ENCODE results near the gene MIEF1.

The MIEF1 gene

DNA sequence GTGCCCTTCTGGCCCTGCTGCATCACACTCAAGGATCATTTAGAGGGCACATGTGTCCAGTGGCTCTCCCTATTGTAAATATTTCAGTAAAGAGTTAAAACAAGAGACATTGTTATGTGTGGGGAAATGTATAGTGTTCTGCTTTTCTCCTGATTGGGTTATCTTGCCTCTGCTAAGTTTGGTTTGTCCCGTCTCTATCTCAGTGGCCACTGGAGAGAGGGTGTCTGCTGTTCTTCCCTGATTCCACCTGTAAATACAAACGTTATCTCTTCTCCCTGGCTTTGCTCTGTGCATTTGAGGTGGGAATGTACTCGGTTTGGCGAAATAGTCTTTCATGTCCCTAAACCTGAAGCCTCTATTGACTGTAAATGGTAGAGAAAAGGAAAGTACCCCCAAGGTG is 6.3 kb downstream of the MIEF1 start:
- H3K27ac ChIP-seq (replicated peaks; ENCODE audit: low read length): no peak overlapping the region
- H2BK12ac ChIP-seq (ENCODE audit: low read length): no peak overlapping the region
- H3K79me1 ChIP-seq (ENCODE audit: low read depth, low read length): peaks cover 5% of the 10 kb centered on the region
- H2BK120ac ChIP-seq (ENCODE audit: low read depth, low read length): no peak overlapping the region
- peaks cover 50 to 95% of the 10 kb centered on the region in 2 donors for H3K36me3 ChIP-seq (replicated peaks in 1 of 2; ENCODE audit: control insufficient read depth in 2 of 2, insufficient read depth in 2 of 2, low read length in 2 of 2)
- WGBS, 2 donors (ENCODE audit: extremely low coverage in 2 of 2, insufficient read length in 2 of 2, insufficient replicate concordance in 1 of 2): no CpG with 5 or more reads among the region's 4 CpGs
- H3K23ac ChIP-seq (ENCODE audit: low read depth, low read length, poor library complexity): no peak overlapping the region
- no peak overlapping the region for H2AFZ ChIP-seq (ENCODE audit: low read length)
- H3K27me3 ChIP-seq (ENCODE audit: control insufficient read depth in 3 of 3, insufficient read depth in 3 of 3, low read depth in 1 of 3, low read length in 3 of 3): no peaks in the 10 kb centered on the region
- no peak overlapping the region for H3K4ac ChIP-seq (ENCODE audit: low read length)
- H3K4me2 ChIP-seq (ENCODE audit: insufficient read depth, low read length, poor library complexity, severe bottlenecking): no peak overlapping the region
- H3K4me1 ChIP-seq (ENCODE audit: control insufficient read depth in 2 of 2, insufficient read depth in 1 of 2, low read depth in 1 of 2, low read length in 2 of 2): no peaks in the 10 kb centered on the region
- no peak overlapping the region for H4K91ac ChIP-seq (ENCODE audit: low read depth, low read length, poor library complexity)
- no peak overlapping the region for H2BK5ac ChIP-seq (ENCODE audit: low read length)
- no peak overlapping the region for H3K14ac ChIP-seq (ENCODE audit: low read length)
- no peak overlapping the region for H2BK15ac ChIP-seq (ENCODE audit: low read length)
- no peaks in the 10 kb centered on the region for H3K9me3 ChIP-seq (replicated peaks in 1 of 2; ENCODE audit: control insufficient read depth in 2 of 2, insufficient read depth in 1 of 2, low read depth in 1 of 2, low read length in 2 of 2)
- H2AK5ac ChIP-seq (ENCODE audit: low read depth, low read length): no peak overlapping the region
- H4K8ac ChIP-seq (ENCODE audit: low read depth, low read length): no peak overlapping the region
- H3K4me3 ChIP-seq (ENCODE audit: low read length in 2 of 2): no peak overlapping the region
- DNase-seq (ENCODE audit: low spot score): no peak
- H3K9ac ChIP-seq (ENCODE audit: low read depth, low read length, poor library complexity): no peak overlapping the region
- H3K18ac ChIP-seq (ENCODE audit: low read length): no peak overlapping the region

DNA sequence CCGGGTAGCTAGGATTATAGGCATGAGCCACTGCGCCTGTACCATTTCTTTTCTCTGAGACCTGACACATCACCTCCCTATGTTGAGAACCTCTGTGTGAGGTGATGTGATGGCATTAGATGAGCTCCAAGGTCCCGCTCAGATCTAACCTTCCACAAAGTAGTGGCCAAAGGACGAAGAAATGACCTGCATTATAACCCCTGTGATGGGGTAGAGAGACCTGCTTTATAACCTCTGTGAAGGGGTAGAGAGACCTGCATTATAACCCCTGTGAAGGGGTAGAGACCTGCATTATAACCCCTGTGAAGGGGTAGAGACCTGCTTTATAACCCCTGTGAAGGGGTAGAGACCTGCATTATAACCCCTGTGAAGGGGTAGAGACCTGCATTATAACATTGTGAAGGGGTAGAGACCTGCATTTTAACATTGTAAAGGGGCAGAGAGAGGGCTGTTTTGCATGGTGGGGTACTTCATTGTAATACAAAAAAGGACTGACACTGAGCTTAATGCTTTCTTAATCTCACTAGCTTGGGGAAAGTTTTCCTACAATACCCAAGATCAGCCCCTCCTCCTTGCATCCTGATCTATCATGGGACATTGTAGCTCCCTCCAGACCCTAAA is 8.5 kb downstream of the MIEF1 start:
- no CpG with 5 or more reads among the region's 4 CpGs for WGBS, 2 donors (ENCODE audit: extremely low coverage in 2 of 2, insufficient read length in 2 of 2, insufficient replicate concordance in 1 of 2)

DNA sequence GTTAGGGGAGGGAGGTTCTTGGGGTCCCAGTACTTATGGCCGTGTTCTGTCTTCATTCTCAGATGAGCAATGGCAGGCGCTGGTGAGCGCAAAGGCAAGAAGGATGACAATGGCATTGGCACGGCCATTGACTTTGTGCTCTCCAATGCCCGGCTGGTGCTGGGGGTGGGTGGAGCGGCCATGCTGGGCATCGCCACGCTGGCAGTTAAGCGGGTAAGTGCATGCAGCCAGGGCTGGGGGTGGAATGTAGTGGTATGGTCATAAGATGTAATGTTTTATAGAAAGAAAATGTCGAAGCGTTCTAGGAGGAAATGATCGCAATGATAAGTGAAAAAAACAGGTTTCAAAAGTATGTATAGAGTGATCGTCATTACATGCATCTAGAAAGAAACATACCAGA is 9.1 kb downstream of the MIEF1 start:
- no peak overlapping the region for H2BK5ac ChIP-seq (ENCODE audit: low read length)
- WGBS, 2 donors (ENCODE audit: extremely low coverage in 2 of 2, insufficient read length in 2 of 2, insufficient replicate concordance in 1 of 2): 100% methylated on average over 3 of the region's 13 CpGs; no CpG with 5 or more reads in 1 of the 2 donors

More for the DNA sequence above, 8.5 kb downstream of the MIEF1 start:
- H2BK120ac ChIP-seq (ENCODE audit: low read depth, low read length): no peak overlapping the region
- no peak overlapping the region for H2AFZ ChIP-seq (ENCODE audit: low read length)
- H3K4ac ChIP-seq (ENCODE audit: low read length): no peak overlapping the region
- no peaks in the 10 kb centered on the region for H3K9me3 ChIP-seq (replicated peaks in 1 of 2; ENCODE audit: control insufficient read depth in 2 of 2, insufficient read depth in 1 of 2, low read depth in 1 of 2, low read length in 2 of 2)
- no peak overlapping the region for H3K9ac ChIP-seq (ENCODE audit: low read depth, low read length, poor library complexity)
- DNase-seq (ENCODE audit: low spot score): no peak
- no peak overlapping the region for H2BK12ac ChIP-seq (ENCODE audit: low read length)
- H4K91ac ChIP-seq (ENCODE audit: low read depth, low read length, poor library complexity): no peak overlapping the region
- H3K14ac ChIP-seq (ENCODE audit: low read length): no peak overlapping the region
- H3K27ac ChIP-seq (replicated peaks; ENCODE audit: low read length): no peak overlapping the region
- H3K79me1 ChIP-seq (ENCODE audit: low read depth, low read length): peaks cover 6% of the 10 kb centered on the region
- no peak overlapping the region for H3K4me2 ChIP-seq (ENCODE audit: insufficient read depth, low read length, poor library complexity, severe bottlenecking)
- H3K27me3 ChIP-seq (ENCODE audit: control insufficient read depth in 3 of 3, insufficient read depth in 3 of 3, low read depth in 1 of 3, low read length in 3 of 3): no peaks in the 10 kb centered on the region
- H3K4me3 ChIP-seq (ENCODE audit: low read length in 2 of 2): no peak overlapping the region
- no peaks in the 10 kb centered on the region for H3K4me1 ChIP-seq (ENCODE audit: control insufficient read depth in 2 of 2, insufficient read depth in 1 of 2, low read depth in 1 of 2, low read length in 2 of 2)
- peaks cover 55 to 95% of the 10 kb centered on the region in 2 donors for H3K36me3 ChIP-seq (replicated peaks in 1 of 2; ENCODE audit: control insufficient read depth in 2 of 2, insufficient read depth in 2 of 2, low read length in 2 of 2)
- no peak overlapping the region for H2AK5ac ChIP-seq (ENCODE audit: low read depth, low read length)
- H2BK15ac ChIP-seq (ENCODE audit: low read length): no peak overlapping the region
- H3K23ac ChIP-seq (ENCODE audit: low read depth, low read length, poor library complexity): no peak overlapping the region
- no peak overlapping the region for H2BK5ac ChIP-seq (ENCODE audit: low read length)
- H4K8ac ChIP-seq (ENCODE audit: low read depth, low read length): no peak overlapping the region
- H3K18ac ChIP-seq (ENCODE audit: low read length): no peak overlapping the region

DNA sequence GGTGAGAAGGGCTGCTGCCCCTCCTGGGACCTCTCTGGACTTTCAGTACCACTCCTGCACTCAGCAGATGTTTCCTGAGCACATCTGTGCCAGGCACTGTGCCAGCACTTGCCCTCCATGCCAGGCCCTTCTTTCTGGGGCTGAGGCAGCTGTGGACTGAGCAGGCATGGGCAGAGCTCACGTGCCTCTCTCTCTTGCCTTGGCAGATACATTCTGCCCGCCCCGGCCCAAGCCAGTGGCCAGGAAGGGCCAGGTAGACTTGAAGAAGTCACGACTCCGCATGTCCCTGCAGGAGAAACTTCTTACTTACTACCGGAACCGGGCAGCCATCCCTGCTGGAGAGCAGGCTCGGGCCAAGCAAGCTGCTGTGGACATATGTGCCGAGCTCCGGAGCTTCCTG is 9.9 kb downstream of the MIEF1 start:
- no CpG with 5 or more reads among the region's 10 CpGs for WGBS, 2 donors (ENCODE audit: extremely low coverage in 2 of 2, insufficient read length in 2 of 2, insufficient replicate concordance in 1 of 2)
- Histone ChIP-seq H3K4me1 (ENCODE audit: control insufficient read depth in 2 of 2, insufficient read depth in 1 of 2, low read depth in 1 of 2, low read length in 2 of 2) (no peaks in the 10 kb centered on the region), H3K23ac (ENCODE audit: low read depth, low read length, poor library complexity) (no peak overlapping the region), H4K91ac (ENCODE audit: low read depth, low read length, poor library complexity) (no peak overlapping the region), H2BK5ac (ENCODE audit: low read length) (no peak overlapping the region), H3K4me2 (ENCODE audit: insufficient read depth, low read length, poor library complexity, severe bottlenecking) (no peak overlapping the region), H2BK12ac (ENCODE audit: low read length) (no peak overlapping the region), H2AFZ (ENCODE audit: low read length) (no peak overlapping the region), H3K14ac (ENCODE audit: low read length) (no peak overlapping the region), H2BK120ac (ENCODE audit: low read depth, low read length) (no peak overlapping the region), H4K8ac (ENCODE audit: low read depth, low read length) (no peak overlapping the region), H3K9ac (ENCODE audit: low read depth, low read length, poor library complexity) (no peak overlapping the region), H2AK5ac (ENCODE audit: low read depth, low read length) (no peak overlapping the region), H3K27ac (replicated peaks; ENCODE audit: low read length) (no peak overlapping the region), H3K36me3 (replicated peaks in 1 of 2; ENCODE audit: control insufficient read depth in 2 of 2, insufficient read depth in 2 of 2, low read length in 2 of 2) (peaks cover 49 to 93% of the 10 kb centered on the region in 2 donors), H3K4me3 (ENCODE audit: low read length in 2 of 2) (no peak overlapping the region), H3K9me3 (replicated peaks in 1 of 2; ENCODE audit: control insufficient read depth in 2 of 2, insufficient read depth in 1 of 2, low read depth in 1 of 2, low read length in 2 of 2) (no peaks in the 10 kb centered on the region), H3K27me3 (ENCODE audit: control insufficient read depth in 3 of 3, insufficient read depth in 3 of 3, low read depth in 1 of 3, low read length in 3 of 3) (no peaks in the 10 kb centered on the region), H3K18ac (ENCODE audit: low read length) (no peak overlapping the region), H3K79me1 (ENCODE audit: low read depth, low read length) (peaks cover 6% of the 10 kb centered on the region), H3K4ac (ENCODE audit: low read length) (no peak overlapping the region), H2BK15ac (ENCODE audit: low read length) (no peak overlapping the region)
- DNase-seq (ENCODE audit: low spot score): no peak

More for the DNA sequence above, 9.1 kb downstream of the MIEF1 start:
- no peak overlapping the region for H3K4me3 ChIP-seq (ENCODE audit: low read length in 2 of 2)
- H3K4me2 ChIP-seq (ENCODE audit: insufficient read depth, low read length, poor library complexity, severe bottlenecking): no peak overlapping the region
- no peak overlapping the region for H2BK120ac ChIP-seq (ENCODE audit: low read depth, low read length)
- H4K91ac ChIP-seq (ENCODE audit: low read depth, low read length, poor library complexity): no peak overlapping the region
- H3K9me3 ChIP-seq (replicated peaks in 1 of 2; ENCODE audit: control insufficient read depth in 2 of 2, insufficient read depth in 1 of 2, low read depth in 1 of 2, low read length in 2 of 2): no peaks in the 10 kb centered on the region
- peaks cover 6% of the 10 kb centered on the region for H3K79me1 ChIP-seq (ENCODE audit: low read depth, low read length)
- H3K27me3 ChIP-seq (ENCODE audit: control insufficient read depth in 3 of 3, insufficient read depth in 3 of 3, low read depth in 1 of 3, low read length in 3 of 3): no peaks in the 10 kb centered on the region
- no peak overlapping the region for H3K27ac ChIP-seq (replicated peaks; ENCODE audit: low read length)
- H3K18ac ChIP-seq (ENCODE audit: low read length): no peak overlapping the region
- H3K4ac ChIP-seq (ENCODE audit: low read length): no peak overlapping the region
- peaks cover 51 to 95% of the 10 kb centered on the region in 2 donors for H3K36me3 ChIP-seq (replicated peaks in 1 of 2; ENCODE audit: control insufficient read depth in 2 of 2, insufficient read depth in 2 of 2, low read length in 2 of 2)
- H2AK5ac ChIP-seq (ENCODE audit: low read depth, low read length): no peak overlapping the region
- no peak overlapping the region for H4K8ac ChIP-seq (ENCODE audit: low read depth, low read length)
- no peaks in the 10 kb centered on the region for H3K4me1 ChIP-seq (ENCODE audit: control insufficient read depth in 2 of 2, insufficient read depth in 1 of 2, low read depth in 1 of 2, low read length in 2 of 2)
- H2BK15ac ChIP-seq (ENCODE audit: low read length): no peak overlapping the region
- DNase-seq (ENCODE audit: low spot score): no peak
- H3K23ac ChIP-seq (ENCODE audit: low read depth, low read length, poor library complexity): no peak overlapping the region
- H3K14ac ChIP-seq (ENCODE audit: low read length): no peak overlapping the region
- H2AFZ ChIP-seq (ENCODE audit: low read length): no peak overlapping the region
- no peak overlapping the region for H3K9ac ChIP-seq (ENCODE audit: low read depth, low read length, poor library complexity)
- H2BK12ac ChIP-seq (ENCODE audit: low read length): no peak overlapping the region

Data from neuronal stem cell (in vitro differentiated cells).